OCI-M2 (cell line): ENCODE data around the gene ATP2B2.

Source experiments
- DNase-seq: peaks from one replicate; lab custom pipeline; 2025; ENCODE audit not compliant: unreplicated experiment; lab: John Stamatoyannopoulos, UW

ATP2B2 gene

GRCh38 chr3:10286596-10287295 lies 218.6 kb downstream of the ATP2B2 start:
- DNase-seq = no peak

DNA sequence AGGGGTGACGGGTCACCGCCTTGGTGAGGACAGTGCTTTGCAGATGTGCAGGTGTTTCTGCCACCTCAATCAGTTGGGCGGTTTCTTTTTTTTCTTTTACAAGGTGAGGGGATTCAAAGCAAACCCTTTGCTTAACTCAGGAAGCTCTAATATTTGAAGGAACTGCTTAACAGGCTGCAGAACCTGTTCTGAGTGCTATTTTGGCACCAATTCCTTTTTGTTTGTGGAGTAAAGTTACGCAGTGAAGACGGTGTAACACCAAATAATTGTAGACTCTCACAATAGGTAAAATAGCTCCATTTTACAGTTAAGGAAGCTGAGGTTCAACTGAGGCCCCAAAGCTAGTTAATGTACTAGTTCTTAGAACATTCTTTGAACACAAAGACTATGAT lies 219.3 kb downstream of the ATP2B2 start:
- no peak for DNase-seq

DNA sequence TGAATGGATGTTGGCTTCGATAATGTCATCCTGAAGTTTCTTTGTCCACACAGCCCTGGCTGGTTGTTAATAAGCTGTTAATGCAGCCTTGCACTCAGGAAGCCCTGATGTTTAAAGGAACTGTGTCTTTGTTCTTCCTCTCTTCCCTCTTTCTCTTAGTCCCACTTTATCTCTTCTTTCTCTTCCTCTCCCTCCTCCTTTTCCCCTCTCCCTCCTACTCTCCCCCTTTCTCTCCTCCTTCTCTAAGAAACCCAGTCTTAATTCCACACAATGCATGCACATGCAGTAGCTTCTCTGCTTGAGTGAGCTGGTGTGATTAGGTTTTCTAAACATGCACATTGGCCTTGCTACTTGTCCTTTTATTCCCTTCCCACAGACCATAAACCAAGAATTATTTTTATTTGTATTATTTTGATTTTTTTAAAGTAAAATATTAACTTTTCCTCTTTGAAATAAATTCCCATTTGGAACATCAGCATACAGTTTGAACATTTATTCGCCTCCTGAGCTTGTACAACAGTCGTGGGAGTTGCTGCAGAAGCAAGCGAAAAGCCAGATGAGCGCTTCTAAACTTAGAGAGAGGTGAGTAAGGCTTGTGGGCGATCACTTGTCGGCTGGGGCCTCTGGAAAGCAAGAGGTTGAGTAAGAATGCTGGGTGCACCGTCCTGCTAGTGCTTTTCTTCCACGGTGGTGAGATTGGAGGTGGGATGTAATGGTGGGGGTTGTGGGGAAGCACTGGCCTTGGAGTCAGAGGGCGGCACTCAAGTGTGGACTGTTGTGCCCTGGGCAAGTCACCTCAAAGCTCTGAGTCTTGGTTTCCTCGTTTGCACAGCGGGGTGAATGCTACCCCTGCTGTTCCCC lies 219.9 kb downstream of the ATP2B2 start:
- no peak for DNase-seq

DNA sequence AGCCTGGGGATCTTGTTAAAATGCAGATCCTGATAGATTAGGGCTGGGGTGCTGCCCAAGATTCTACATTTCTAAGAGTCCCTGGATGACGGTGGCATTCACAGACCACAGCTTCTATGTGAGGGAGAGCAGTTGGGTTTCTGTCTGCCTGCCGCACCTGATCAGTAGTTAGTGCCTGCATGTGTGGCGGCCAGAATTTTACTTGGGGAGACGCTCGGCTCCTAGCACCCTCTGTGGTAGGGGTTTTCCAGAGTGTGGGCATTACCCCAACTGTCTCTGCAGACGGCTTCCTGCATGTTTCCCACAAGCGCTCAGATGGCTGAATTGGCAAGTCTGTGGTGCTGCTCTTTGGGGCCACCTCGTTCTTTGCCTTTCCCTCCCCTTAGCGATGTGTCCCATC lies 220.9 kb downstream of the ATP2B2 start:
- no peak for DNase-seq

- DNase-seq = no peak
These were observed 221.7 kb downstream of the ATP2B2 start for GRCh38 chr3:10283638-10284037.

DNA sequence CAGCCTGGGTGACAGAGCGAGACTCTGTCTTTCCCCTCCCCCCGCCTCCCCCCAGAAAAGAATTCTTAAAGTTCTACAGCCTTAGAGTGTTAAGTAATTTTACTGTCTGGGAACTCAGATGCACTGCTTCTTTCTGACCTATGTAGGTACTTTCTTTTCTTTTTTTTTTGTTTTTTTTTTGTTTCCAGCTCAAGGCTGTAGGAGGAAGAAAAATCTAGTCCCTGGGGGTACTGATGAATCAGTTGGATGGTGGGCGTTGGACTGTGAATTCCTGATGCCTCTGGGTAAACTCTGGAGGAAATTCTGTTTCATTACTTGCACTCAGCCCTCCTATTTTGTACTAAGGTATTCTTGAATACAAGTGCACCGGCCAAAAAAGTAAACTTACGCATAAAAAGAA lies 223.4 kb downstream of the ATP2B2 start:
- no peak for DNase-seq

GRCh38 chr3:10280571-10280970 lies 224.8 kb downstream of the ATP2B2 start:
- no peak for DNase-seq

GRCh38 chr3:10280177-10280529 lies 225.2 kb downstream of the ATP2B2 start:
- no peak for DNase-seq

GRCh38 chr3:10279384-10280176 lies 225.8 kb downstream of the ATP2B2 start:
- DNase-seq = no peak

DNA sequence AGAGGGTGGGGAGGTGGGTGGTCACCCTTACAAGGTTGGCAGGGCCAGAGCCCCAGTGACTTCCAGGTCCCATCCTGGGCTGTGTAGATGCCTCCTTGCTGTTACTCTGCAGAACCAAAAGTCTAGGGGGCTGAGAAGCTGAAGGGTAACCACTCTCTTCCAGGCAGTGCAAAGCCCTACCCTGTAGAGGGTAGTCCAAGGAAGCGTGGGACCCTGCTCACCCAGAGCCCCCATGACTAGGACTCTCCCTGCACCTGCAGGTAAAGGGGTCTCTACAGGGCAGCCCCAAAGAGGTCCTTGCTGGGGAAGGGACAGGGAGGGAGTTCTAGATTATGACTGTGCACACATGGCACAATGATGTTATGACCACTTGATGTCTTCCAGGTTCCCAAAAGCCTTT lies 226.9 kb downstream of the ATP2B2 start:
- no peak for DNase-seq

GRCh38 chr3:10277115-10277625 lies 228.2 kb downstream of the ATP2B2 start:
- DNase-seq = no peak

GRCh38 chr3:10274601-10275000 lies 230.8 kb downstream of the ATP2B2 start:
- no peak for DNase-seq
